ENCODE measurements around the gene STX3.

STX3 gene

GRCh38 chr11:59754859-59755700, at the start of gene STX3:
Gene STX3, plus strand, starts transcription at chr11:59755376. Its CDS starts 230 bp downstream, at chr11:59755606.
- peak; percentile 27 to 69 for DNase-seq

- peak; percentile 5 to 31 for DNase-seq
These were observed 48.5 kb upstream of the STX3 start for GRCh38 chr11:59706518-59707285.

- no peak for DNase-seq
These were observed 47.8 kb upstream of the STX3 start for GRCh38 chr11:59707371-59707770.

DNA sequence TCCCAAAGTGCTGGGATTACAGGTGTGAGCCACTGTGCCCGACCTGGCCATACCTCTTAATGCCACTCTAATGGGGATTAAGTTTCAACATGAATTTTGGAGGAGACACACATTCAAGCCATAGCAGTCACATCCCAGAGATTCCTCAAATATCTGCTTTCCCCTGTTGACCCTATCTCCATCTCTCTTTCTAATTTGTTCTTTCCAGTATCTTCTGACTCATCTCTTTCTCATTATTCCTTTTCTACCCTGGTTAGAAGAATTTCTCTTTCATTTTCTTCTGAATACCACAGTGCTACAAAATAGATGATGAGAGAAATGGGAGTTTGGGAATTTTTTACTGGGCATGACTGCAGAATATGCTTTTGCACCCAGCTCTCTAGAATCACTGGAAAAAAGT, 46.6 kb upstream of the STX3 start:
- no peak for DNase-seq

GRCh38 chr11:59710136-59710847, 44.9 kb upstream of the STX3 start:
- no peak for DNase-seq

DNA sequence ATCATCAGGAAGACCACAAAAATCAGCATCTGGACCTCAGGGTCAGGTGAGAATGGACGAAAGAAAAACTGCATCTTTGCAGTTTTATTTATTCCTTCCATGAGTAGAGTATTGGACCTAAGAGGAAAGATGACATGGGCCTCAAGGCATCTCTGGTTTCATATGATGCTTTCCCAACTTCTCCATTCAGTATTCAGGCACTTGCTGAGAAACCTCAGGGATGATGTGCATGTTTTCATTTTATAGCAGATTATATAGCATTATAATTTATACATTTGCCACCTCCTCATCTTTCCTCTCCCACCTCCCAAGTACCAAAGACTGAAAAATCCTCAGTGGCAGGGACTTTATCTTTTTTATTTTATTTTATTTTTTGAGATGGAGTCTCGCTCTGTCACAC, 41.4 kb upstream of the STX3 start, which contains the start of gene OR10V1:
TSS of gene OR10V1 (minus strand) at position 101 of the 400 bp plus-strand sequence. CDS start at position 101, 0 bp downstream.
- DNase-seq: no peak

- no peak for DNase-seq
These were observed 39.1 kb upstream of the STX3 start for GRCh38 chr11:59716051-59716450.

DNA sequence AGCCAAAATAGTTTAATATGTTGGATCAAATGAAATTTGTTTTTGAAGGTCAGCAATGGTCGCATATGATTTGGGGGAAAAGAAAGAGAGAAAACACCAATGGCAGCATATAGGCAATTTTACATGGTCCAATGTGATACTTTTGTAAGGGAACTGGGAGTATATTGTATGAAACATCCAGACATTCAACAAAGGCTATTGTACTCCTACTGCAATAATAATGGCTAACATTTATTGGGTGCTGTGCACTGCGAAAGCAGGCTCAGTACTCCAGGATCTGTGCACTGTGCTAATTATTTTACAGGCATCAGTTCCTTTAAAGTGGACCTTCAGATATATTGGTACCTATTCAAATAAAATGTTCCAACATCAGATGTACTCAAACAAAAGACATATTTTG, 35.6 kb upstream of the STX3 start:
- no peak for DNase-seq

GRCh38 chr11:59724066-59724465, 31.1 kb upstream of the STX3 start:
- no peak for DNase-seq

- DNase-seq: no peak
These were observed 27.8 kb upstream of the STX3 start for GRCh38 chr11:59727426-59727825.

DNA sequence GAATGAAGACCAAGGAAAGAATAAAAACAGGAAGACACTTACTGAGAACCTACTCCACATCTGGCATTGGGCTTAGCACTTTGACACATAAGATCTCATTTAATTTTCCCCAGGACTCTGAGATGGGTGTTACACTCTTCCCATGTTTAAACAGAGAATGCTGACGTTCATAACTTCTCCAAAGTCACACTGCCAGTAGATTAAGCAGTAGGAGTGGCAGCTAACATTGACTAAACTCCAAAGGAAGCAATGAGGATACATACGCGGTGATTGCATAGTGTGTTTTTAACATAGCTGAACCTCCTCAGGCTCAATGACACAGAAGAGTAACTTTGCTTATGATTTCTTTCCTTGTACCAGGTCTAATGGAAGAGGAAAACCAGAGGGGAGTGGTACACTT, 27.0 kb upstream of the STX3 start:
- no peak for DNase-seq

- DNase-seq: no peak
These were observed 26.3 kb upstream of the STX3 start for GRCh38 chr11:59728913-59729312.

GRCh38 chr11:59729834-59730233, 25.3 kb upstream of the STX3 start:
- no peak for DNase-seq

- DNase-seq: no peak
These were observed 24.1 kb upstream of the STX3 start for GRCh38 chr11:59730896-59731565.

DNA sequence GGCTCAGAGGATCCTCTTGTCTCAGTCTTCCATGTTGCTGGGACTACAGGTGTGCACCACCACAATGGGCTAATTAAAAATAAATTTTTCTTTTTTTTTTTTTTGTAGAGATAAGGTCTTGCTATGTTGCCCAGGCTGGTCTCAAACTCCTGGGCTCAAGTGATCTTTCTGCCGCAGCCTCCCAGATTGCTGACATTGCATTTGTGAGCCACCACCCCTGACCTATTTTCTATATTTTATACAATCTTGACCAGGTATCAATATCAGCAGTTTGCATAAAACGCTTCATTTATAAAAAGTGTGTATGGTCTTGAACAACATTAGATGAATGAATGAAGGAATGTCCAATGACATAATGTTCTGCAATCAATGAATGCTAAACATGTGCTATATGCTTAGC, 9.1 kb upstream of the STX3 start:
- no peak for DNase-seq

DNA sequence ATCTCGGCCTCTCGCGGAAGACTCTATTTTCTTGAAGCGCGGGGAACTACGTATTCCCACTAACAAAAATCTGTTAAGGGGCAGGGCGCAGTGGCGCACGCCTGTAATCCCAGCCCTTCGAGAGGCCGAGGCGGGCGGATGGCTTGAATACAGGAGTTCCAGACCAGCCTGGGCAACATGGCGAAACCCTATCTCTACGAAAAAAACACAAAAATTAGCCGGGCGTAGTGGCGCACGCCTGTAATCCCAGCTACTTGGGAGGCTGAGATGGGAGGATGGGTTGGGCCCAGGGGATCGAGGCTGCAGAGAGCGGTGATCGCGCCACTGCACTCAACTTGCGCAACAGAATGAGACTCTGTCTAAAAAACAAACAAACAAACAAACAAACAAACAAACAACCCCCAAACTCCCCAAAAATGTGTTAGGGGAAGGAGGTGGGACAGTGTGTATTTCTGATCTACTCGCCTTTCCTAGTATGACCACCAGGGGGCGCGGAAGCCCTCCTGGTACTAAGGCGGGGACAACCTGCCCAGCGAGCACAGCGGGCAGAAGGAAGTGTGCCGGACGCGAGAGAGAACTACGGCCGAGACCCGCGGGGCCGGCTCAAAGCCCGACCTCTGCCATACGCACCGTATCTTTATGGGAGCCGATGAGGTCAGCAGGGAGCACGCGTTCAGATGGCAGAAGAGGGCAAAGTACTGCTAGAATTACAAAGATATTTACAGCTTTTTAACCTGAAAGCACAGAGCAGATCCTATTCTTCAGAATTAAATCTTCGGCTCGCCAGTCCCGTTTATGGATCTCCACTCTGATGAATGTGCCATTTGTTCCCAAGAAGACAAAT, 1.3 kb upstream of the STX3 start:
- peak; percentile 46 to 77 for DNase-seq

DNA sequence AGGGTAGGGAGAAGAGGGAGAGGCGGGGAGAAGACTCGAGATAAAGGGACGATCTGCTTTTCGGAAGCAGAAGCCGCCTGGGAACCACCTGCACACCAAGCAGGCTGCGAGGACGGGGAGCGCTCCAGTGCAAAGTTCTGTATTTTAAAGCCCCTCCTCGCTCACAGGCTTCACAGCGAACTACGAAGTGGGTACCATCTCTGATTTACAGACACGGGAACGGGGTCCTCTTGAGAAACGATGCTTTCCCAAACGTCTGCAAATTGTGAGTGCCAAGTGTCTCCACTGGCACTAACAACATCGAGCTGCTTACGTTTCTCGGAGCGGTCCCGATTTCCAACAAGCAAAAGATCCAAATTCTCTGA, 700 bp upstream of the STX3 start:
- no peak for DNase-seq

- DNase-seq: peak in 1 of 2 experiments; percentile 39
These were observed 753 bp downstream of the STX3 start for GRCh38 chr11:59755701-59756557.

DNA sequence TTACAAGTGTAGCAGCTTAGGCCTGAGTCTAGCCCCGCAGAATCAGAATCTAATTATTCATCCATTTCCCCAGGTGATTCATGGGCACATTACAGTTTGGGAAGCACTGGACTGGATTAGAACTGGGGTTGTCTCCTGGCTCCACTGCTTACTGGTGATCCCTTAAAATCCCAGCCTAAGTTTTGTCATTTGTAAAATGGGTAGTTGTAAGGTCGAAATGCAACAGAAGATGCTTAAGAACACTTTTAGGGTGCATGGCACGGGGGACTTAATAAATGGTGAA, 1.3 kb downstream of the STX3 start:
- no peak for DNase-seq

- no peak for DNase-seq
These were observed 1.7 kb downstream of the STX3 start for GRCh38 chr11:59756845-59757244.

- no peak for DNase-seq
These were observed 3.3 kb downstream of the STX3 start for GRCh38 chr11:59758401-59759037.

All from SW 1271 (cell line).